GM12878 (cell line): ENCODE measurements around the gene DNAJC11. TPM values are rescaled to one million over a fixed set of nuclear protein-coding genes. Genes with fewer than 3 reads are reported as not detected.

Experiments
- BHLHE40 ChIP-seq, 2 experiments: fragments of 450-650 bp in 1 of 2; IDR thresholded peaks; 2 replicates each; pipeline ENCODE4 v1.6.1; 2011 to 2017; ENCODE audit warnings: low read depth in 2 of 2, borderline replicate concordance in 1 of 2, improper control_type of control experiment in 1 of 2, low read length in 1 of 2, mild to moderate bottlenecking in 1 of 2
- CHD1 ChIP-seq: IDR thresholded peaks from 2 replicates; pipeline ENCODE4 v1.6.1; 2012; ENCODE audit warnings: low read depth, low read length, improper control_type of control experiment
- CTCF ChIP-seq, 3 experiments: IDR thresholded peaks in 2 of 3; conservative IDR thresholded peaks in 1 of 3; 2 replicates each; pipeline ENCODE4 v1.5.1; 2011; ENCODE audit warnings: low read depth in 3 of 3, low read length in 3 of 3, mild to moderate bottlenecking in 3 of 3, control low read depth in 2 of 3, moderate library complexity in 2 of 3, inconsistent platforms in 1 of 3, mixed read lengths in 1 of 3; ENCODE audit not compliant: control insufficient read depth in 2 of 3, insufficient read depth in 1 of 3; ENCODE audit errors: extremely low read depth in 1 of 3
- E2F4 ChIP-seq: IDR thresholded peaks from 2 replicates; pipeline ENCODE4 v1.6.1; 2012; ENCODE audit warnings: low read depth, low read length, improper control_type of control experiment
- EGR1 ChIP-seq, 2 experiments: IDR thresholded peaks; 1 replicate in 1 of 2; 2 replicates in 1 of 2; pipeline ENCODE4 v1.6.1; 2011 to 2012; ENCODE audit warnings: low read depth in 2 of 2, low read length in 2 of 2, borderline replicate concordance in 1 of 2, mild to moderate bottlenecking in 1 of 2, moderate library complexity in 1 of 2
- HDAC2 ChIP-seq: fragments of 200-600 bp; sonication (generic); IDR thresholded peaks from 2 replicates; pipeline ENCODE4 v1.6.1; 2017
- HDAC6 ChIP-seq: fragments of 200-600 bp; sonication (generic); IDR thresholded peaks from one replicate; pipeline ENCODE4 v1.8.0; 2017; ENCODE audit warnings: antibody characterized with exemption; ENCODE audit not compliant: unreplicated experiment
- IRF3 ChIP-seq: fragments of 450-650 bp; IDR thresholded peaks from 2 replicates; pipeline ENCODE4 v1.6.1; 2014; ENCODE audit warnings: mild to moderate bottlenecking
- MLLT1 ChIP-seq: fragments of 450-650 bp; IDR thresholded peaks from 2 replicates; pipeline ENCODE4 v1.6.1; 2016; ENCODE audit warnings: mild to moderate bottlenecking
- NR2C2 ChIP-seq: IDR thresholded peaks from 2 replicates; pipeline ENCODE4 v1.6.1; 2011; ENCODE audit warnings: borderline replicate concordance, low read depth; ENCODE audit not compliant: control insufficient read depth, insufficient read length
- PBX3 ChIP-seq: IDR thresholded peaks from 2 replicates; pipeline ENCODE4 v1.6.1; 2011; ENCODE audit warnings: mild to moderate bottlenecking, low read depth, low read length, moderate library complexity; ENCODE audit not compliant: insufficient replicate concordance
- POLR2AphosphoS2 ChIP-seq: IDR thresholded peaks from 2 replicates; pipeline ENCODE4 v1.6.1; 2011; ENCODE audit warnings: low read depth, mild to moderate bottlenecking, low read length, improper control_type of control experiment, moderate library complexity
- POU2F2 ChIP-seq: IDR thresholded peaks from 3 replicates; pipeline ENCODE4 v1.6.1; 2011; ENCODE audit warnings: low read depth, mild to moderate bottlenecking, low read length, borderline replicate concordance
- RCOR1 ChIP-seq: conservative IDR thresholded peaks from 2 replicates; pipeline ENCODE4 v1.6.1; 2012; ENCODE audit warnings: low read depth, low read length, improper control_type of control experiment
- RELA ChIP-seq: fragments of 450-650 bp; IDR thresholded peaks from 2 replicates; pipeline ENCODE4 v1.8.0; 2014; ENCODE audit warnings: borderline replicate concordance; ENCODE audit not compliant: partially characterized antibody
- USF2 ChIP-seq: IDR thresholded peaks from 2 replicates; pipeline ENCODE4 v1.6.1; 2011; ENCODE audit warnings: low read depth, low read length, improper control_type of control experiment, borderline replicate concordance
- WRNIP1 ChIP-seq: IDR thresholded peaks from 2 replicates; pipeline ENCODE4 v1.6.1; 2011; ENCODE audit warnings: low read depth, low read length, improper control_type of control experiment, borderline replicate concordance
- ZNF622 ChIP-seq: fragments of 450-650 bp; IDR thresholded peaks from 2 replicates; pipeline ENCODE4 v1.6.1; 2017; ENCODE audit warnings: mild to moderate bottlenecking, inconsistent platforms
- polyA plus RNA-seq, 11 experiments: library from polyadenylated mRNA; depleted of rRNA in 4 of 11; unstranded in 6 of 11; stranded (reverse) in 5 of 11; fragments of >200 nt; fragmentation: Nextera tagmentation in 4 of 11; fragmentation: Illumina TruSeq in 1 of 11; extraction: Ambion mirVana in 4 of 11; extraction: Trizol in 1 of 11; gene quantifications; 1 replicate in 1 of 11; 2 replicates in 10 of 11; pipeline versions ENCODE4 v1.2.1 to v1.2.3, GENCODE V29; 2011 to 2016; ENCODE audit warnings: inconsistent platforms in 2 of 11, missing spikeins in 2 of 11, low read depth in 1 of 11
- total RNA-seq, 4 experiments: library from RNA; depleted of rRNA in 3 of 4; stranded (reverse); fragments of >200 nt in 3 of 4; fragmentation: Illumina TruSeq in 1 of 4; extraction: Trizol in 1 of 4; gene quantifications; 2 replicates each; pipeline versions ENCODE4 v1.2.1 to v1.2.3, GENCODE V29; 2013 to 2021

DNAJC11 gene
- total and polyA plus RNA-seq, 10 of the 15 experiments (the other 5 are each of a cell fraction or from before 2014, with no cell fraction given), result 5.0 to 58.8 (median 39.5) TPM

GRCh38 chr1:6602669-6603237 is 98.9 kb downstream of the DNAJC11 start, which contains the start of gene KLHL21 (continued):
- TF ChIP-seq CTCF (IDR thresholded peaks at IDR 0.05 in 2 of 3, conservative IDR thresholded peaks at IDR 0.05 in 1 of 3; ENCODE audit: control insufficient read depth in 2 of 3, extremely low read depth in 1 of 3, insufficient read depth in 1 of 3, low read depth in 3 of 3, low read length in 3 of 3), result no peak
- TF ChIP-seq BHLHE40 (IDR thresholded peaks at IDR 0.05; ENCODE audit: borderline replicate concordance in 1 of 2, low read depth in 2 of 2, low read length in 1 of 2), result 0 out of 4 replicates have a peak, but pooled peaks of 1 of the 2 experiments have one; percentile 38
- TF ChIP-seq POU2F2, result no peak
- no peak for TF ChIP-seq E2F4
- TF ChIP-seq POLR2AphosphoS2, result peak; percentile 52; the same call in 1 of the 2 replicates
- TF ChIP-seq EGR1 (IDR thresholded peaks at IDR 0.05; ENCODE audit: borderline replicate concordance in 1 of 2, low read depth in 2 of 2, low read length in 2 of 2), result peak in 1 of 2 experiments; percentile 91; a peak in 2 of 3 replicates
- TF ChIP-seq HDAC6, result no peak
- TF ChIP-seq PBX3, result no peak
- TF ChIP-seq NR2C2, result no peak
- TF ChIP-seq USF2, result no peak
- TF ChIP-seq IRF3, result no peak
- no peak for TF ChIP-seq RELA
- TF ChIP-seq WRNIP1, result no peak
- TF ChIP-seq HDAC2, result no peak
- no peak for TF ChIP-seq RCOR1
- no peak for TF ChIP-seq ZNF622
- TF ChIP-seq CHD1, result no peak
- TF ChIP-seq MLLT1, result no peak
